OCI-LY7 (cell line): ENCODE measurements around the gene MGA.

Experiments
- CTCF ChIP-seq: fragments of 200-600 bp; sonication (generic); conservative IDR thresholded peaks from 2 replicates; pipeline ENCODE4 v1.5.1; 2014; ENCODE audit warnings: mild to moderate bottlenecking, antibody characterized with exemption, low read length, moderate library complexity, mixed read lengths
- EZH2phosphoT487 ChIP-seq: fragments of 200-600 bp; sonication (generic); IDR thresholded peaks from 2 replicates; pipeline ENCODE4 v1.6.1; 2018; ENCODE audit warnings: low read depth, borderline replicate concordance, mild to moderate bottlenecking, mixed run types, antibody characterized with exemption, low read length, moderate library complexity, mixed read lengths

GRCh38 chr15:41660235-41661077 is at the start of gene MGA:
- TF ChIP-seq CTCF (no peak), EZH2phosphoT487 (no peak)
